SHP77 (cell line): ENCODE results near the gene LMO2.
A peak's percentile ranks its signal among the peaks of the same experiment; 100 is the strongest.
"Not testable (repeated sequence)": the region's sequence is repeated elsewhere in the genome, so short reads cannot be mapped to it uniquely, and the experiment has no call there.

ENCODE experiments used
- DNase-seq, 2 experiments: peaks; one replicate each; lab custom pipeline; 2025; lab: John Stamatoyannopoulos, UW

LMO2 gene

GRCh38 chr11:33861386-33861785 lies 30.5 kb downstream of the LMO2 start:
- DNase-seq: no peak

DNA sequence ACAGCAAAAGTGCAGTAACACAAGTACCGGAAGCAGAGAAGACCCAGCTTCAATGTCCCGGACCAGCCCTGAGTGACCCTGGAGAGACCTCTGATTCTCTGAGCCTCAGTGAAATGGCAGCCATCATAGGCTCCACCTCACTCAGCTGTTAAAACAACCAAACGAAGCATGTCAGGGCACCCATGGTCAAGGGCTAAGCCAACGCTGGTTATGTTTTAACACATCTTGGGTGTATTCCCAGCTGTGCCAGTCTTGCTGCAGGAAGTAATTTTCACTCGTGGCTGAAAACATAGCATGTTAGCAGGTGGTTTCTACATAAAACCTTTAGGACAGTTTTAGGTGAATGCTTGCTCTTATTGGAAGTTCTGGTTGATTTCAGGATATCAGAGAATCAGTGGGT lies 30.9 kb downstream of the LMO2 start:
- DNase-seq: no peak

- DNase-seq: no peak
These were observed 32.6 kb downstream of the LMO2 start for GRCh38 chr11:33859306-33859705.

GRCh38 chr11:33857933-33858371 lies 33.9 kb downstream of the LMO2 start:
- DNase-seq: peak; percentile 44 to 53

DNA sequence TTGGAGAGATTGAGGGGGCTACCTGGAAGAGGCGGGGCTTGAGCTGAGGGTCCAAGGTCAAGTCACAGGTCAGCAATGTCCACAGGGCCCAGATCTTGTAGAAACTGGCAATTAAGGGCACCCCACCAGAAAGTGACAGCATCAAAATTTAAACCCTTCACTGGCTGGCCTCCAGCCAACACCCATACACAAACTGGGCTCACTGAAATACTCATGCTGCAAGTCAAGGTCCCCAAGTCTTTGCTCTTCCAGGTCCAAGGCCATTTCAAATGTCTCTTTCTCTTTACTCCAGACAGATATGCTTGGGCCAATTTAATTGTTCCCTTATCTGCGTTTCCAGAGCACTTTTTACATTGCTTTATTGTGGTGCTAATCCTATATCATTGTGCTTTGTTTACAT lies 36.4 kb downstream of the LMO2 start:
- DNase-seq: no peak

- DNase-seq: no peak
These were observed 43.0 kb downstream of the LMO2 start for GRCh38 chr11:33848717-33849390.

- DNase-seq: no peak
These were observed 44.6 kb downstream of the LMO2 start for GRCh38 chr11:33847251-33847650.

DNA sequence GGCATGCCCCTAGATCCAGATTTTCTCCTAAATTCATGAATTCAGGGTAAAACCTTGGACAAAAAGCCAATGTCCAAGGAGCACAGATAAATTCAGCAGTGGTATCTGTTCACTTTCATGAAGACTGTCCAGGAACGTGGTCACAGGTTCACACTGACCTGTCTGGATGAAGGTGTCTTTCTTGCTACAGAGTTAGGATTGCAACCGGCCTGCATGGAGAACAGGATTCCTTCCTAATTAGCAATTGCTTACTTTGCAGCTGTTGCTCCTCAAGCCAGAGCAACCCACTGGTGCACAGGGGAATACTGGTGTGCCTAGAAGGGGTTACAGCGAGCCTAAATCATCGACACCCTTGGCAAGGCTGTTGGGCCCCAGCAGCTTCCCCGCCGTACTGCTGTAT lies 47.6 kb downstream of the LMO2 start:
- DNase-seq: no peak

- no peak for DNase-seq
These were observed 48.9 kb downstream of the LMO2 start for GRCh38 chr11:33843018-33843417.

- no peak for DNase-seq
These were observed 49.5 kb downstream of the LMO2 start for GRCh38 chr11:33842236-33842915.

DNA sequence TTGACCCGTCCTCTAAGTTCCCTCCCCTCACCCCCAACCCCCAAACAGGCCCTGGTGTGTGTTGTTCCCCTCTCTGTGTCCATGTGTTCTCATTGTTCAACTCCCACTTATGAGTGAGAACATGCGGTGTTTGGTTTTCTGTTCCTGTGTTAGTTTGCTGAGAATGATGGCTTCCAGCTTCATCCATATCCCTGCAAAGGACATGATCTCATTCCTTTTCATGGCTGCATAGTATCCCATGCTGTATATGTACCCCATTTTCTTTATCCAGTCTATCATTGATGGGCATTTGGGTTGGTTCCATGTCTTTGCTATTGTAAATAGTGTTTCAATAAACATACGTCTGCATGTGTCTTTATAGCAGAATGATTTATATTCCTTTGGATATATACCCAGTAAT lies 53.6 kb downstream of the LMO2 start:
- DNase-seq: not testable (repeated sequence)

DNA sequence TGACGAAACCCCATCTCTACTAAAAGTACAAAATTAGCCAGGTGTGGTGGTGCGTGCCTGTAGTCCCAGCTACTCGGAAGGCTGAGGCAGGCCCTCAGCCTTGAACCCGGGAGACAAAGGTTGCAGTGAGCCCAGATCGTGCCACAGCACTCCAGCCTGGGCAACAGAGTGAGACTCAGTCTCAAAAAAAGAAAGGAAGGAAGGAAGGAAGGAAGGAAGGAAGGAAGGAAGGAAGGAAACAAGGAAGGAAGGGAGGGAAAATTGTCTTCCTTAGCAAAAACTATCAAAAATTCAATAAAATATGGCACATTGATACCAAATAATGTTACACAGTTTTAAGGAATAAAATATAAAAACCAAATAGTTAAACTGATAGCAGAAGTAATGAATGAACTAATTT lies 54.5 kb downstream of the LMO2 start:
- DNase-seq: not testable (repeated sequence)

DNA sequence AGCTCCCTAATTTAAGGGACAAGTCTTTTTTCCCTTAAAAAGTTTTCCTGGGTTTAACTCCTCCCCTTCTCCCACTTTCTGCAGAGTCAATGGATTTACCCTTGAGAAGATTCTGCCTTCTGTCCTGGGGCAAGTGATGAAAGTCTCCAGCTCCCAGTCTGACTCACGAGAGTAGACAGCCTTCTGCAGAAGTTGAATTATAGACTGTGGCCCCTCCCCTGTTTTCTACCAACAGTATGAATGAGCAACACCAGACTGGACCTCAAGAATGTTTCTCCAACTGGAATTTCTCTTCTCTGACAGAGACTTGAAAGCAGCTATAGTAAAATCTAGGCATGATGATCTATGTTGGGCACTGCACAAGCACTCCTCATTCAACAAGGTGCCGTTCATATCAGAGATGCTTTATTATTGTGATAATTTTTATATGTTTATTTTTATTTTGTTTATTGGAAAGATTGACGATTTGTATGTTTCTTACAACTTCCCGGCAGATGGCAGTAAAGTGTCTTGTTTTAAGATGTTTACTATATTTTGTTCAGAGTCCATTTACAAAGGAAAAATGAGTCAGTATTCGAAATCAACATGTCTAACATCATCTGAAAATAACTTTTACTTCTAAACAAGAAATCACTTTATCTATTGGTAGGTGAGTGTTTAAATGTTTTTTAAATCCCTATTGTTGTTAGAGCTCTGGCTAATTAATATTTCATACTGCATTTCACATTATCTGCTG lies 56.6 kb downstream of the LMO2 start:
- DNase-seq: no peak

DNA sequence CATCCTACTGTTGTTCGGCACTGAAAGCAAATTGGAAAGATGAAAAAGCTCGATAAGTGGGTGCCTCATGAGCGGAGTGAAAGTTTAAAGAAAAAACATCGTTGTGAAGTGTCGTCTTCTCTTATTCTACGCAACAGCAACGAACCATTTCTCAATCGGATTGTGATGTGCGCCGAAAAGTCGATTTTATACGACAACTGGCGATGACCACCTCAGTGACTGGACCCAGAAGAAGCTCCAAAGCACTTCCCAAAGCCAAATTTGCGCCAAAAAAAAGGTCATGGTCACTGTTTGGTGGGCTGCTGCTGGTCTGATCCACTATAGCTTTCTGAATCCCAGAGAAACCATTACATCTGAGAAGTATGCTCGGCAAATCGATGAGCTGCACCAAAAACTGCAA lies 59.2 kb downstream of the LMO2 start:
- no peak for DNase-seq

GRCh38 chr11:33830903-33831648 lies 60.8 kb downstream of the LMO2 start:
- no peak for DNase-seq

- DNase-seq: no peak
These were observed 62.3 kb downstream of the LMO2 start for GRCh38 chr11:33829430-33830141.

- no peak for DNase-seq
These were observed 63.1 kb downstream of the LMO2 start for GRCh38 chr11:33828604-33829429.

DNA sequence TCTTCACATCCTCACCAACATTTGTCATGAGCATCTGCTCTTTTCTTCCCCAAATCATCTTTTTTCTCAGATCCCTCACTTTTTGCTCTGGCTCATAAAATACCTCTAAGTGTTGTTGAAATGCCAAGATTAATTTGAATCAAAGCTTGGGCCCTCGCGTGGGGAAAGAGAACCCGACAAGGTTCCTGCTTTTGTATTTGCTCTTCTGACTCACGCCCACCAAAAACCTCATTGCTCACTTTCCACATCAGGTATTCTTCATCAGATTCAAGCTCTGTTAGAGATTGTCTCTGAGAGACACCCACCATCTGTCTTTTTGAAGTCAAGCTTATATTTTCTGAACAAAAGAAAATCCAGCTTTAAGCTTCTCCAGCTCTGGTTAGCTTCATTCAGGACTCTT lies 64.7 kb downstream of the LMO2 start:
- no peak for DNase-seq

GRCh38 chr11:33825854-33826560 lies 65.9 kb downstream of the LMO2 start:
- no peak for DNase-seq

DNA sequence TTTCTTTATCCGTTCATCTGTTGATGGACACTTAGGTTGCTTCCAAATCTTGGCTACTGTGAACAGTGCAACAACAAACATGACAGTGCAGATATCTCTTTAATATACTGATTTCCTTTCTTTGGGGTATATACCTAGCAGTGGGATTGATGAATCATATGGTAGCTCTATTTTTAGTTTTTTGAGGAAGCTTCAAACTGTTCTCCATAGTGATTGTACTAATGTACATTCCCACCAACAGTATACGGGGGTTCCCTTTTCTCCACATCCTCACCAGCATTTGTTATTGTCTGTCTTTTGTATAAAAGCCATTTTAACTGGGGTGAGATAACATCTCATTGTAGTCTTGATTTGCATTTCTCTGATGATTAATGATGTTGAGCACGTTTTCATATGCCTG lies 68.9 kb downstream of the LMO2 start:
- not testable (repeated sequence) for DNase-seq
